Breast epithelium (tissue), 4 donors: ENCODE measurements around the gene RARG. TPM values are rescaled to one million over a fixed set of nuclear protein-coding genes. Genes with fewer than 3 reads are reported as not detected.

Source experiments
- DNase-seq, 2 donors: peaks; one replicate each; pipeline ENCODE4 v3.0.0-alpha.2; 2019; ENCODE audit warnings: low spot score in 2 of 2
- H3K27ac ChIP-seq, 2 donors: fragments of 200-600 bp; sonication (generic) in 1 of 2; one replicate each; pipeline ENCODE4 v1.5.1; 2016 to 2019; ENCODE audit warnings: mild to moderate bottlenecking in 1 of 2
- H3K27me3 ChIP-seq, 2 donors: fragments of 200-600 bp; sonication (generic) in 1 of 2; one replicate each; pipeline versions ENCODE4 v1.5.1 to v1.6.0; 2017 to 2019; ENCODE audit warnings: control low read depth in 1 of 2, mild to moderate bottlenecking in 1 of 2
- H3K36me3 ChIP-seq: fragments of 200-600 bp; one replicate; pipeline ENCODE4 v1.5.1; 2019
- H3K4me1 ChIP-seq, 2 donors: fragments of 200-600 bp; sonication (generic); one replicate each; pipeline ENCODE4 v1.5.1; 2016 to 2019; ENCODE audit warnings: control low read depth in 1 of 2
- H3K4me3 ChIP-seq, 3 donors: fragments of 200-600 bp; sonication (generic); 1 replicate in 2 of 3; 2 replicates in 1 of 3; pipeline ENCODE4 v1.5.1; 2016 to 2019; ENCODE audit warnings: mild to moderate bottlenecking in 3 of 3, moderate library complexity in 2 of 3
- H3K9me3 ChIP-seq, 2 donors: fragments of 200-600 bp; sonication (generic) in 1 of 2; one replicate each; pipeline ENCODE4 v1.5.1; 2016 to 2019; ENCODE audit warnings: control low read depth in 1 of 2
- CTCF ChIP-seq, 3 donors: fragments of 450-650 bp; IDR thresholded peaks; one replicate each; pipeline ENCODE4 v1.5.1; 2016 to 2017; ENCODE audit warnings: antibody characterized with exemption in 3 of 3, mild to moderate bottlenecking in 3 of 3, moderate library complexity in 3 of 3
- POLR2A ChIP-seq: fragments of 450-650 bp; IDR thresholded peaks from one replicate; pipeline ENCODE4 v1.6.1; 2016; ENCODE audit warnings: antibody characterized with exemption, mild to moderate bottlenecking, moderate library complexity
- POLR2AphosphoS5 ChIP-seq, 3 donors: sonication (generic); formaldehyde crosslinking; IDR thresholded peaks; one replicate each; pipeline ENCODE4 v1.6.1; 2017; ENCODE audit warnings: antibody characterized with exemption in 3 of 3
- intact Hi-C: fragments of 100-400 bp; cut with DNase I; formaldehyde crosslinking; loops from one replicate; pipeline ENCODE4 v1.15.1; 2023; ENCODE audit warnings: low total_unique reads
- total RNA-seq, 3 donors: library from RNA; depleted of rRNA; stranded (reverse); fragments of >200 nt; gene quantifications; one replicate each; pipeline ENCODE4 v1.1.0, GENCODE V29; 2016

The RARG gene
- total RNA-seq, 3 donors from 2014 or later, result 12.2 to 39.8 (median 23.3) TPM

GRCh38 chr12:53185582-53186153, 46.3 kb downstream of the RARG start:
- Histone ChIP-seq H3K9me3 (no peaks in the 10 kb centered on the region), H3K27me3 (no peaks in the 10 kb centered on the region), H3K4me3 (no peak overlapping the region), H3K4me1 (peaks cover 5 to 19% of the 10 kb centered on the region in 2 donors), H3K27ac (no peak overlapping the region), H3K36me3 (peaks cover 11% of the 10 kb centered on the region)
- DNase-seq, result peak in 1 of 2 donors; percentile 9
- TF ChIP-seq POLR2A, result no peak
- TF ChIP-seq POLR2AphosphoS5 (IDR thresholded peaks at IDR 0.05), result no peak
- TF ChIP-seq CTCF (IDR thresholded peaks at IDR 0.05), result no peak
- intact Hi-C loops, result no loop called here

- no peaks in the 10 kb centered on the region for H3K27me3 ChIP-seq
- H3K36me3 ChIP-seq, result peaks cover 11% of the 10 kb centered on the region
- no peaks in the 10 kb centered on the region for H3K9me3 ChIP-seq
- no peak overlapping the region for H3K27ac ChIP-seq
- peaks cover 5 to 19% of the 10 kb centered on the region in 2 donors for H3K4me1 ChIP-seq
- TF ChIP-seq CTCF (IDR thresholded peaks at IDR 0.05), result no peak
- TF ChIP-seq POLR2A, result no peak
- no peak for TF ChIP-seq POLR2AphosphoS5 (IDR thresholded peaks at IDR 0.05)
- intact Hi-C loops, result no loop called here
- no peak overlapping the region for H3K4me3 ChIP-seq
- DNase-seq, result peak in 1 of 2 donors; percentile 9
Measured at GRCh38 chr12:53184828-53185227, 47.2 kb downstream of the RARG start.

GRCh38 chr12:53182903-53183302, 49.1 kb downstream of the RARG start:
- H3K4me3 ChIP-seq, result peak overlapping the region in 2 of 3 donors; percentile 86 to 87
- no peak for DNase-seq
- no peaks in the 10 kb centered on the region for H3K27me3 ChIP-seq
- no peak for TF ChIP-seq POLR2AphosphoS5 (IDR thresholded peaks at IDR 0.05)
- TF ChIP-seq POLR2A, result no peak
- no peak for TF ChIP-seq CTCF (IDR thresholded peaks at IDR 0.05)
- intact Hi-C loops, result no loop called here
- peaks cover 11% of the 10 kb centered on the region for H3K36me3 ChIP-seq
- no peaks in the 10 kb centered on the region for H3K9me3 ChIP-seq
- no peak overlapping the region for H3K27ac ChIP-seq
- peaks cover 5 to 27% of the 10 kb centered on the region in 2 donors for H3K4me1 ChIP-seq

GRCh38 chr12:53181935-53182334, 50.1 kb downstream of the RARG start:
- intact Hi-C loops, result no loop called here
- Histone ChIP-seq H3K27ac (peak overlapping the region in 1 of 2 donors; percentile 97), H3K4me3 (peak overlapping the region in 2 of 3 donors; percentile 86 to 87), H3K36me3 (peaks cover 4% of the 10 kb centered on the region), H3K9me3 (no peaks in the 10 kb centered on the region), H3K27me3 (no peaks in the 10 kb centered on the region), H3K4me1 (peaks cover 5 to 27% of the 10 kb centered on the region in 2 donors)
- TF ChIP-seq POLR2A (no peak), POLR2AphosphoS5 (IDR thresholded peaks at IDR 0.05) (no peak), CTCF (IDR thresholded peaks at IDR 0.05) (no peak)
- DNase-seq, result no peak

- DNase-seq, result peak; percentile 32 to 60
- peak overlapping the region; percentile 90 to 97 for H3K27ac ChIP-seq
- intact Hi-C loops, result no loop called here
- TF ChIP-seq POLR2AphosphoS5 (IDR thresholded peaks at IDR 0.05), result no peak
- no peak for TF ChIP-seq CTCF (IDR thresholded peaks at IDR 0.05)
- no peak for TF ChIP-seq POLR2A
- H3K27me3 ChIP-seq, result no peaks in the 10 kb centered on the region
- H3K36me3 ChIP-seq, result no peaks in the 10 kb centered on the region
- H3K4me3 ChIP-seq, result peak overlapping the region; percentile 59 to 87 (median 86)
- no peaks in the 10 kb centered on the region for H3K9me3 ChIP-seq
- H3K4me1 ChIP-seq, result peaks cover 5 to 27% of the 10 kb centered on the region in 2 donors
Measured at GRCh38 chr12:53180931-53181645, 50.9 kb downstream of the RARG start.
